Heart right ventricle (tissue), 16 donors: Measurements from ENCODE around the gene BTBD7. TPM values are rescaled to one million over a fixed set of nuclear protein-coding genes. Genes with fewer than 3 reads are reported as not detected.
"Not testable (repeated sequence)": the region's sequence is repeated elsewhere in the genome, so short reads cannot be mapped to it uniquely, and the experiment has no call there.

Source experiments
- ATAC-seq, 8 donors: fragments of 200-7000 bp; cut with Tn5 transposase; one replicate each; pipeline ENCODE4 v1.9.1; 2020; ENCODE audit warnings: mild to moderate bottlenecking in 8 of 8, moderate library complexity in 8 of 8, moderate number of reproducible peaks in 1 of 8
- DNase-seq, 2 donors: peaks; one replicate each; pipeline ENCODE4 v3.0.0-alpha.2; 2020
- H3K27ac ChIP-seq, 10 donors: fragments of 200-600 bp; sonication (generic) in 2 of 10; one replicate each; pipeline versions ENCODE4 v1.5.0 to v1.8.0; 2020 to 2022; ENCODE audit warnings: mild to moderate bottlenecking in 3 of 10
- H3K27me3 ChIP-seq, 7 donors: fragments of 200-600 bp; one replicate each; pipeline ENCODE4 v1.8.0; 2021 to 2022; ENCODE audit warnings: mild to moderate bottlenecking in 2 of 7
- H3K36me3 ChIP-seq, 9 donors: fragments of 200-600 bp; sonication (generic) in 1 of 9; one replicate each; pipeline versions ENCODE4 v1.5.0 to v1.8.0; 2020 to 2022; ENCODE audit warnings: mild to moderate bottlenecking in 2 of 9
- H3K4me1 ChIP-seq, 9 donors: fragments of 200-600 bp; sonication (generic) in 1 of 9; one replicate each; pipeline versions ENCODE4 v1.5.0 to v1.8.0; 2020 to 2022; ENCODE audit warnings: mild to moderate bottlenecking in 4 of 9
- H3K4me3 ChIP-seq, 10 donors: fragments of 200-600 bp; sonication (generic) in 2 of 10; one replicate each; pipeline versions ENCODE4 v1.5.0 to v1.8.0; 2020 to 2022; ENCODE audit warnings: mild to moderate bottlenecking in 7 of 10, moderate library complexity in 2 of 10
- H3K9me3 ChIP-seq, 11 donors: fragments of 200-600 bp in 10 of 11; sonication (generic) in 2 of 11; one replicate each; pipeline versions ENCODE4 v1.5.0 to v1.8.0; 2013 to 2022; ENCODE audit warnings: mild to moderate bottlenecking in 2 of 11, control low read depth in 1 of 11, moderate library complexity in 1 of 11
- WGBS, 2 donors: extraction: QIAGEN DNeasy Blood & Tissue Kit; methylation state at CpG; one replicate each; pipeline ENCODE4 v1.1.7; 2013; ENCODE audit warnings: inconsistent platforms in 1 of 2; 5-methylcytosine and 5-hydroxymethylcytosine counted together
- intact Hi-C, 10 donors: fragments of 100-400 bp; cut with DNase I; formaldehyde crosslinking; loops; one replicate each; pipeline versions ENCODE4 v1.11.1 to v1.14.2; 2022
- polyA plus RNA-seq, 2 donors: library from polyadenylated mRNA; stranded (reverse); fragments of 200-250 nt; gene quantifications; one replicate each; pipeline ENCODE4 v1.2.3, GENCODE V29; 2013
- total RNA-seq, 10 donors: library from RNA; stranded (reverse); fragmentation: NEBNext Ultra II Directional in 3 of 10; extraction: Animal tissue kit (Norgen Biotek cat#: 25700) in 3 of 10; gene quantifications; one replicate each; pipeline versions ENCODE4 v1.2.1 to v1.2.4, GENCODE V29; 2021 to 2023
- TF ChIP-seq, protein P1 (sequence below), 9 donors: fragments of 200-600 bp; sonication (generic) in 2 of 9; IDR thresholded peaks; one replicate each; pipeline versions ENCODE4 v1.5.0 to v1.8.0; 2021 to 2022; ENCODE audit warnings: antibody characterized with exemption in 9 of 9, mild to moderate bottlenecking in 5 of 9, moderate library complexity in 1 of 9
- donor health status: Arrhythmogenic right ventricular cardiomyopathy.
- donor health status: ischemic (EF 13 %, LVEDD 7.1; RV severe dilation, severe dysfunction).
- donor health status: healthy with polysubstance abuse.
- donor health status: DM: no; HTN: yes; CAD: no.
- donor health status: DM: no; HTN: no; CAD: no.
- donor health status: ischemic (EF 25% LVEDD 6.9; RV normal size, moderate dysfunction).
- donor health status: ischemic (EF 25% LVEDD 5.7; RV mildly dilated, moderate dysfunction).
- donor health status: healthy.
- donor health status: DM: yes; HTN: yes; CAD: no.
- donor health status: Ischemic cardiomyopathy.
- donor health status: ischemic (EF 35%, LVEDD 5.7; RV mildly dilated, moderate dysfunction).
- donor health status: nonischemic (EF 11% LVEDD 7.7; RV severe dilation, severe dysfunction).
- donor health status: DM: yes; HTN: yes; CAD: no.
- donor health status: PGD.
- donor health status: ischemic (EF 29% LVEDD 5.4; RV normal size, mild dysfunction).
- donor health status: nonischemic (EF 23%, LVEDD 6.1; RV moderate dilation, normal function).

The BTBD7 gene
- total and polyA plus RNA-seq, 12 donors: 3.6 to 33.6 (median 22.1) TPM

DNA sequence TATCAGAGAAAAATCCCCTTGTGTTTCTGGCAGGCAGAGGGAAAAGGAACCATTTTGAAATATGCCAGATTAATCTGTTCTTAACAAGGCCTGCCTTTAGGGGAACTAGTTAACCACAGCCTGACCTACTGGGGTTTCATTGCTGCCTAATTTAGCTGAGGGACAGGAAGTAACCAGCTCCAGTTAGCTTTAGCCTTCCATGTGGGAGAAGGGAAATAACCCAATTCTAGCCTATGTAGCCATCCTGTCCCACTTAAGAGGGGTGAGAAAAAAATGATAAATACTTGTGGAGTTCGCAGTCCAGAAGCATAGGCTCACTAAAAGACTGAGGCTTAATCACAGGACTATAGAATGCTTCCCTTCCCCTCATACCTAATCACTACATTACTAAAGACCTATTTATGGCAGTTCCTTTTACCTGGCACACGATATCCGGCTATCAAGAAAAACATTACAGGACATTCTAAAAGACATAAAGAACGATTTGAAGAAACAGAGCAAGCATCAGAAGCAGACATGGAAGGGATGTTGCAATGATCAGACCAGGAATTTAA, 37.0 kb upstream of the BTBD7 start:
- H3K4me3 ChIP-seq: no peak overlapping the region

DNA sequence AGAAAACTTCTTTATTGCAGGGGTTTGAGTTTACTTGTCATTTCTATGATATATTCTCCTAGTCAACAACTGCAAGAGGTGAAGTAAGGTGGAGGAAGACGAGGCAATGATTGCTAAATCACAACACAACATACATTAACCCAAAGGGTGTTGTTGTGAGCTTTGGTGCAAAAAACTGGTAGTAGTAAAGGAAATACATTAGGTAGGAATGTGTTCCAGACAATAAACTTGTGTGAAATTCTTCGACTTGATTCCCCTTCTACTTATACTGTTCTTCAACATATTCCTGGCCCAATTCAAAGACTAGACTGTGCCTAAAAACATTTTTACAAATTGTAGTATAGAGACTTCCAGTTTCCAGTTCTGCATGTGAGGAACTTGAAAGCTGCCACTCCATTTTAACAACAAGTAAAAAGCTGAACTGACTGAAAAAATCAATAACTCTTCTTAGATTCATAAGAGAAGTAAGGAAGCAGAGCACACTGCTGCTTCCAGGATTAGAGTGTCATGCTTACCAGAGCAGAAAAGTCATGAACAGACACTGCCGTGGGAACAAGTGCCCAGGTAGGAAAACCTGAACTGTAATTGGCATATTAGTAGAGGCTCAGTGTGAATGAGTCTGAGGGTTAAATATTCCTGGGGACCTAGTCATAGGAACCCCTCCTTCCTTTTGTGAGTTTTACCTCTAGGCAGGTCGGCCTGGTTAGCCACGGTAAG, 36.3 kb upstream of the BTBD7 start:
- no peaks in the 10 kb centered on the region for H3K36me3 ChIP-seq
- WGBS, 2 donors: 75 to 84% methylated on average over 5 of the region's 5 CpGs
- DNase-seq: no peak

More for the DNA sequence above, 37.0 kb upstream of the BTBD7 start:
- H3K36me3 ChIP-seq: no peaks in the 10 kb centered on the region
- ATAC-seq: no peak
- intact Hi-C loops: loop anchor here in 1 of 10 donors (10.0 kb wide), 1 partner anchor 135 kb away; no protein-coding TSS in a partner anchor
- TF ChIP-seq, protein P1, sequence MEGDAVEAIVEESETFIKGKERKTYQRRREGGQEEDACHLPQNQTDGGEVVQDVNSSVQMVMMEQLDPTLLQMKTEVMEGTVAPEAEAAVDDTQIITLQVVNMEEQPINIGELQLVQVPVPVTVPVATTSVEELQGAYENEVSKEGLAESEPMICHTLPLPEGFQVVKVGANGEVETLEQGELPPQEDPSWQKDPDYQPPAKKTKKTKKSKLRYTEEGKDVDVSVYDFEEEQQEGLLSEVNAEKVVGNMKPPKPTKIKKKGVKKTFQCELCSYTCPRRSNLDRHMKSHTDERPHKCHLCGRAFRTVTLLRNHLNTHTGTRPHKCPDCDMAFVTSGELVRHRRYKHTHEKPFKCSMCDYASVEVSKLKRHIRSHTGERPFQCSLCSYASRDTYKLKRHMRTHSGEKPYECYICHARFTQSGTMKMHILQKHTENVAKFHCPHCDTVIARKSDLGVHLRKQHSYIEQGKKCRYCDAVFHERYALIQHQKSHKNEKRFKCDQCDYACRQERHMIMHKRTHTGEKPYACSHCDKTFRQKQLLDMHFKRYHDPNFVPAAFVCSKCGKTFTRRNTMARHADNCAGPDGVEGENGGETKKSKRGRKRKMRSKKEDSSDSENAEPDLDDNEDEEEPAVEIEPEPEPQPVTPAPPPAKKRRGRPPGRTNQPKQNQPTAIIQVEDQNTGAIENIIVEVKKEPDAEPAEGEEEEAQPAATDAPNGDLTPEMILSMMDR (IDR thresholded peaks at IDR 0.05): no peak
- no peaks in the 10 kb centered on the region for H3K27me3 ChIP-seq
- no peak for DNase-seq
- no peak overlapping the region for H3K27ac ChIP-seq
- peaks cover 0 to 9% (median 0%) of the 10 kb centered on the region in 9 donors for H3K4me1 ChIP-seq
- 69 to 73% methylated on average over 4 of the region's 4 CpGs for WGBS, 2 donors
- H3K9me3 ChIP-seq: peaks cover 0 to 17% (median 0%) of the 10 kb centered on the region in 11 donors

DNA sequence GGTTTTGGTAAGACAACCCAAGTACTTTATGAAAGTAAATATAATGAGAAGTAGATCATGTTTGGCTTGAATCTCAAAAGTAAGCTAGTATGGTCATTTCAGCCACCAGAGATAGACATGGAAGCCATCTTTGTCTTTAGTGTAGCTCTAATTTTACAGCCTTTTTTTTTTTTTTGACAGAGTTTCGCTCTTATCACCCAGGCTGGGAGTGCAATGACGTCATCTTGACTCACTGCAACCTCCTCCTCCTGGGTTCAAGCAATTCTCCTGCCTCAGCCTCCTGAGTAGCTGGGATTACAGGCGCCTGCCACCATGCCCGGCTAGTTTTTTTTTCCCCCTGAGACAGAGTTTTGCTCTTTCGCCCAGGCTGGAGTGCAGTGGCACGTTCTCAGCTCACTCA, 22.0 kb upstream of the BTBD7 start:
- H3K9me3 ChIP-seq, H3K27me3 ChIP-seq, H3K4me1 ChIP-seq, ATAC-seq, H3K27ac ChIP-seq, intact Hi-C loops, H3K36me3 ChIP-seq, DNase-seq, H3K4me3 ChIP-seq: not testable (repeated sequence)
- WGBS, 2 donors: 79 to 86% methylated on average over 6 of the region's 6 CpGs

More for the DNA sequence above, 36.3 kb upstream of the BTBD7 start:
- intact Hi-C loops: no loop called here
- no peak overlapping the region for H3K4me3 ChIP-seq
- peaks cover 0 to 1% (median 0%) of the 10 kb centered on the region in 7 donors for H3K27me3 ChIP-seq
- TF ChIP-seq, protein P1 (IDR thresholded peaks at IDR 0.05): no peak
- H3K27ac ChIP-seq: no peak overlapping the region
- no peak for ATAC-seq
- peaks cover 0 to 17% (median 0%) of the 10 kb centered on the region in 11 donors for H3K9me3 ChIP-seq
- H3K4me1 ChIP-seq: peaks cover 0 to 9% (median 0%) of the 10 kb centered on the region in 9 donors

DNA sequence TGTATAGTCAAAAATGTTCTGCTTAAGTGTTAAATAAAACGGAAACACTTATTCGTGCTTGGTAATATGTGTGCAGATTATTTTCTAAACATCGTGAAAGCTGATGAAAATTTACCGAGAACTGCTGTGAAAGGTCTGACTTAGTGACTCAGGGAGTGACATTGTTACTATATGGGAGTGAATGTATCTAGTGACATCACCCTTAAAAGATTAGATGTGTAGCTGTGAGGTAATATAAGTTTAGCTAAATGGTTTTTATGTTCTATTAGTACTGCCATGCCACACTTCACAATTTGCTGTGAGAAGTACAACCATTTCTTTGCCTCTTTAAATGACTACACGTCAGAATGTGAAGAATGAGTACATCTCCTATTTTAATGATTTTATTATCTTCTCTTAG, 15.5 kb upstream of the BTBD7 start:
- no peaks in the 10 kb centered on the region for H3K36me3 ChIP-seq
- intact Hi-C loops: no loop called here
- 78 to 80% methylated on average over 5 of the region's 5 CpGs for WGBS, 2 donors
- DNase-seq (no peak), ATAC-seq (no peak)
- H3K9me3 ChIP-seq: no peaks in the 10 kb centered on the region
- H3K4me1 ChIP-seq: peaks cover 0 to 4% (median 0%) of the 10 kb centered on the region in 9 donors
- no peak overlapping the region for H3K27ac ChIP-seq
- TF ChIP-seq, protein P1 (IDR thresholded peaks at IDR 0.05): no peak
- H3K4me3 ChIP-seq: no peak overlapping the region
- no peaks in the 10 kb centered on the region for H3K27me3 ChIP-seq

DNA sequence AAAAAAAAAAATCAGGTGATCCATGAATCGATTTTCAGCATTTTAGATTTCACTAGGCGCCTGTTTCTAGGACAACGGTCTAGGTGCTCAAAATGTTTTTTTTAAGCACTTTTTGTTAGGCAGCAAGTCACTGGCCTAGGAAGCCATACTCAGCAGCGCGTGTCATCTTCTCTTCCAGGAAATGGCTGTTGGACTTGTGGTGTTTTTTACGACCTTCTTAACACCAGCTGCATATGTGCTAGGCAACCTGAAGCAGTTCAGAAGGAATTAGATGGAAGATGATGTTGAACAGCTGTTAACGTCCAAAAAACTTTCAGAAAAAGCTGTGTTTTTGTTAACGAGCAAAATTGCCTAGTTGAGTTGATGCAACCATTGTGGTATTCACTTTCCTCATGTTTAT, 15.0 kb upstream of the BTBD7 start:
- TF ChIP-seq, protein P1 (IDR thresholded peaks at IDR 0.05): no peak
- WGBS, 2 donors: 79 to 80% methylated on average over 8 of the region's 8 CpGs
- no peak for DNase-seq
- Histone ChIP-seq H3K36me3 (no peaks in the 10 kb centered on the region), H3K27ac (no peak overlapping the region), H3K27me3 (no peaks in the 10 kb centered on the region), H3K4me3 (no peak overlapping the region), H3K4me1 (peaks cover 0 to 9% (median 0%) of the 10 kb centered on the region in 9 donors), H3K9me3 (no peaks in the 10 kb centered on the region)
- no peak for ATAC-seq
- intact Hi-C loops: no loop called here
